ENCODE data around the gene DCAF12.

GRCh38 chr9:34070606-34071324 is 55.7 kb downstream of the DCAF12 start:
- TF ChIP-seq POLR2A (IDR thresholded peaks at IDR 0.05) (no peak), CTCF (IDR thresholded peaks at IDR 0.05) (no peak), POLR2AphosphoS5 (IDR thresholded peaks at IDR 0.05) (no peak)

Data from breast epithelium (tissue), 3 donors.